Measurements from ENCODE around the gene ESCO1.

The ESCO1 gene

DNA sequence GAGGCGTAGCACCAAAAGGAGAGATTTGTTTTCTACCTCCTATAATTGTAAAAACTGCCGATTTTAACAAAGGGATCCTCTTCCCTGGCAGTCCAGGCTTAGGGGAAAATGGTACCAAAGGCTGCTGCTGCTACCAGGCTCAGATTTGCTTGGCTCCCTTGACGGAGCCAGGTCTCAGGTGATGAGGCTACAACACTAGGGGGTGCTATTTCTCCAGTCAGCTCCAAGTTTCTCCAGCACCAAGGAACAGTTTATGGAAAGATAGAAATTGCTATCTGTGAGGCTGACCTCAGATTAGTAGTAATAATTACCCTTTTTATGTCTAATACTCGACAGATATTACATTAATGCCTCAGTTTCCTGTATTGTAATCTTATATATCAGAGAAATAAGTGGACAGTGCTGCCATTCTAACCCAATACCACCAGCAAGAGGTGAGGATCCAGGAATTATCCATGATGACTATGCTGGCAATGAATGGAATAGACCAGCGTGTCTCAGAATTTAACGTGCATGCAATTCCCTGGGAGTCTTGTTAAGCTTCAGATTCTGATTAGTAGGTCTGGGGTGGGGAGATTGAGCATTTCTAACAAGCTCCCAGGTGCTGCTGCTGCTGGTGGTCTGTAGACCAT, 111.3 kb downstream of the ESCO1 start:
- DNase-seq, result no peak

DNA sequence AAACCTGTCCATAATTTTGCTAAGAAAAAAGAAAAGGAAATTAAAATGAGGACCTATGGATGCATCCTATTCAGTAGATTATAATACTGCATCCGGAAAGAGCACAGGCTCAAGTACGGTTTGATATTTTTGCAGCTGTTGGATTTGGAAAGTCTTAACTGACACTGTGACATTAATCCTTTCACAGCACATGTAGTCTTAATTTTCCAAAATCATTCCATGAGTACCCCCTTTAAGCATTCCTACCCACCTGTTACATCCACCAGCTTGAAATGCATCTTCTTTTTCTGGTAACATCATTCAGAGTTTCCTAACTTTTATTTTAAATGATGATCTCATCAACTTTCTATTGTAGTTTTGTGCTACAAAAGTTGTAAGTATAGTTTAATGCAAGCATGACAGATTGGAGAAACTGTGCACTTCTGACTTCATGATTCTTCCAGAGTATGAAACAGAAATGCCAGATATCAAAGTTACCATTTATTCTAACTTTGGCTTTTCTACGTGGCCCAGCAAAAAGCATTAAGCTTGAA, 113.5 kb downstream of the ESCO1 start:
- no peak for DNase-seq

DNA sequence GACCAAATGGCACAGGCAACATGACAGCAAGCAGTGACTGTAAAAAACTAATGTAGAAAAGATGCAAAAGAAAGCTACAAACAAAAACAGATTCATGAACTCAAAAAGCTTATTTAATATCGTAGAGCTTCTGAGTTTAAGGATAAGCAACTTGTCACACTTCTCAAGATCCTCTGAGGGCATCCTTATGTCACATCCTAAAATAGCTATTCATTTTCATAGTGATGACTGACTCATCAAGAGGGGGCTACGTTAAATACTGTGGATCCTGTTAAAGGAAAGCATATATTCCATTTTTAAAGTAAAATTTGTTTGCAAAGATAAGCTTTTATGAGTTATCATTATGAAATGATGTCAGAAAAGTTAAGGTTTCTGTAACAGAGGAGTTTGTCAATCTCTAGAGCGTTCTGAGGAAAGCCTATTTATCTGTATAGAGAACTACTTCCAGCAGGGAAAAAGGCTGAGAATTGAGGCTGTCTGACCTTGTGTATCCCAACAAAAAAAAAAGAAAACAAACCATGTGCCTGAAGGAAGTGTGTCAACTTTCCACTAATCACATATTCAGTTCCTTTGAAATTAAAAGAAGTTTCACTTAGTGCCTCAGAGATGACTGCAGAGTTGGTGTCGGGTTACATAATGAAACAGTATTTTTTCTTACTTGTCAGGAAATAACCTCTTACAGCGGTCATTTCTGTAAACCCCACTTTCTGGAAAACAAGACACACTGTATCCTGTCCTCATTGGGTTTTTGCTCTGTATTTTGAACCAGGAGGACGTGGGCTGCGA, 115.5 kb downstream of the ESCO1 start:
- no peak for DNase-seq

DNA sequence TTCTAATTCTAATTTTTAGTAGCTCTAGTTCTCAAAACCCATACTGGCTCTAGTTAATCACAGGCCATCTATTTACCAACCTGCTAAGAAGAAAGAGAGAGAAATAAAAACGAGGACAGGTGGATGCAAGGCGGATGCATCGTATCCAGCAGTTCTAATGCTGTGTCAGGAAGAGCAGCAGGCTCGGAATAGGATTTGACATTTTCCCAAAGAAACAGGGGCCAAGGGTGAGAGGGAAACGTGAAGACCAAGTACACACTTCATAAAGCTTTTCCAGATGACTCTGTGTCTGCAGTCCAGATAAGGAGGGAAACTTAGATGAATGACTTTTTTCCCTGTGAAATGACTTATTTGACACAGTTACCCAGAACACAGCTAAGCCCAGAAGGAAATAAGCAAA, 117.5 kb downstream of the ESCO1 start:
- no peak for DNase-seq

DNA sequence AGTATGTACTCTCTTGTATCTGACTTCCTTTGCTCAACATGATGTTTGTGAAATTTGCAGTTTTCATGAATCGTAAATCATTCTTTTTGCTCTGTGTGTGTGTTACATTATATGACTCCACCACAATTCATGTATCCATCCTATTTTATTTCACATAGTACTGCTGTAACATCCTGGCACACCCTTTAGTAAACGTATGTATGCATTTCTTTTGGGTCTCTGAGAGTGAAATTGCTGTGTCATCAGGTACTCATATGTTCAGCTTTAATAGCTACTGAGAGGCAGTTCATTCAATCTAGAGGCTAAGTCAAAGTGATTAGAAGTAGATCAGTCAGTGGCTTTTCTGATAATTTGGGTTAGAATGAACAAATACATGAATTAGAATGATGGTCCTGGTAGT, 118.8 kb downstream of the ESCO1 start:
- DNase-seq, result no peak

DNA sequence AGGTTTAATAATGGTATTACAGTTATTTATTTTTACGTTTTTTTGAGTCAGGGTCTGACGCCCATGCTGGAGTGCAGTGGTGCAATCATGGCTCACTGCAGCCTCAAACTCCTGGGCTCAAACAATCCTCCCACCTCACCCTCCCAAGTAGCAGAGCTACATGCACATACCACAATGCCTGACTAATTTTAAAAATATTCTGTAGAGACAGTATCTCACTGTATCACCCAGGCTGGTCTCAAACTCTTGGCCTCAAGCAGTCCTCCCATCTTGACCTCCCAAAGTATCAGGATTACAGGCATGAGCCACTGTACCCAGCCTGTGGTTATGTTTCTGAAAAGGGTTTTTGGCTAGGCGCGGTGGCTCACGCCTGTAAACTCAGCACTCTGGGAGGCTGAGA, 120.8 kb downstream of the ESCO1 start:
- DNase-seq, result no peak
